ENCODE data around the gene NTSR1. TPM values are rescaled to one million over a fixed set of nuclear protein-coding genes. Genes with fewer than 3 reads are reported as not detected.

NTSR1 gene
- total and polyA plus RNA-seq, 3 experiments from 2014 or later: not detected

DNA sequence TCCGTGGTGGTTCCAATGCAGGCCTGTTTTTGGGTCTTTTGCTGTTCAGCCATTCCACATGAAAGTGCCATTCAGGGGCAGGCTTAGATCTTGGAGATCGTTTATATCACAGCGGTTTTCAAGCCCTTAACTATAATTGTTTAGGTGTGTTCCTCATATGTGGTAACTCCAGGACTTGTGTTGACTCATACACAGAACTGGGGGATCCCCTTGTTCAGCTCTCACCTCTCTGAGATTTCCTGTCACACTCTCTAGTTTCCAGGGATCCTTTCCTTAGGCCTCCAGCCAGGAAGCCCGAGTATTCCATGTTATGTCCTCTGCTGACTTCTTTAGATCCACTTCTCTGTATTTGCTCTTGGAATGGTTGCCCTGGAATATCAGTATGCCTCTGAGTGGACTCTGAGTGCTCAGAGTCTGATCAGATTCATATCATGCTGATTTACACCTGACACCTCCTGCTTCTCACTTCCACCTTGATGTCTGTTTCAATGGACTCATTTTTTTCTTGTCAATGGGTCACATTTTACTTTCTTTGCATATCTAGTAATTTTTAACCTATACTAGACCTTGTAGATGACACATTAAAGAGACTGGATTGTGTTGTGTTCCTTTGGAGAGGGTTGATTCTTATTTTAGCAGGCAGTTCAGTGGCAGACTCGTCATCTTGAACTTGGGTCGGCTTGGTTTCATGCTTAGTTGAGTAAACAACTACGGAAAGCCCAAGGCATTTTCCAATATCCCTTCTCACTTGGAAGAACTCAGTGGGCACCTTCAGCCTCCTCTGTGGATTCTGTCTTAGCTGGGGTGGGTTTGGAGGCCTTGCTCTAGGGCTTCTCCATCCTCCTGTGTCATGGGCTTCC lies 13.1 kb downstream of the NTSR1 start:
- DNase-seq: no peak
- no peaks in the 10 kb centered on the region for H3K36me3 ChIP-seq (ENCODE audit: insufficient read depth, low read length)
- Mint-ChIP-seq H3K4me3 (peak overlapping the region in 1 of 7 donors; percentile 68), H3K36me3 (peaks cover 0 to 9% (median 4%) of the 10 kb centered on the region in 3 donors), H3K4me1 (peaks cover 3 to 15% (median 8%) of the 10 kb centered on the region in 3 donors), H3K27ac (peak overlapping the region in 1 of 8 donors; percentile 35), H3K9me3 (peaks cover 11 to 30% (median 20%) of the 10 kb centered on the region in 5 donors), H3K27me3 (peaks cover 3 to 9% of the 10 kb centered on the region in 2 donors)
- H3K27me3 ChIP-seq (ENCODE audit: insufficient read depth, low read length, poor library complexity, severe bottlenecking): no peaks in the 10 kb centered on the region
- CTCF ChIA-PET: no interaction called here
- peaks cover 6% of the 10 kb centered on the region for H3K9me3 ChIP-seq (ENCODE audit: low read length)
- POLR2A ChIA-PET: no interaction called here
- H3K27ac ChIP-seq (ENCODE audit: low read depth, low read length): no peak overlapping the region
- H3K4me3 ChIP-seq (ENCODE audit: low read length): no peak overlapping the region
- H3K4me1 ChIP-seq (ENCODE audit: insufficient read depth, low read length): peaks cover 5% of the 10 kb centered on the region

DNA sequence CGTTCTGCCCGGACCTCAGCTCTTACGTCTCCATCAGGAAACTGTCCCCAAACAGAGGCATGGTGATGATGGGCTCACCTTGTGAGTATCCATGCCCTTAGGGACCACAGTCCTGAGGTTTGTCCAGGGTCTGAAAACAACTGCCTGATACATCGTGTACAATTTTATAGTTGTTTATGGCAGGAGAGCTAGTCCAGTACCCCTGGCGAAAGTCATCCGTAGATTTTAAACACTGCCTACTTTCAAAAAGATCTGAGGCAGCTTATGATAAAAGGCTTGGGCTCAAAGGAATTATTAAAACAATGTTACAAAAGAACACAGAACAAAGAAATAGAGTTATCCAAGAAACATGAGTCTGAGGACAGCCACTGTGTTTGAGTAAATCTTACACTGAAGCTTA lies 14.0 kb downstream of the NTSR1 start:
- ChIA-PET CTCF (no interaction called here), POLR2A (no interaction called here)
- Histone ChIP-seq H3K27ac (ENCODE audit: low read depth, low read length) (no peak overlapping the region), H3K4me1 (ENCODE audit: insufficient read depth, low read length) (no peaks in the 10 kb centered on the region), H3K36me3 (ENCODE audit: insufficient read depth, low read length) (no peaks in the 10 kb centered on the region), H3K9me3 (ENCODE audit: low read length) (peaks cover 6% of the 10 kb centered on the region), H3K27me3 (ENCODE audit: insufficient read depth, low read length, poor library complexity, severe bottlenecking) (no peaks in the 10 kb centered on the region), H3K4me3 (ENCODE audit: low read length) (no peak overlapping the region)
- H3K27ac Mint-ChIP-seq: no peak overlapping the region
- peaks cover under 1 to 9% (median 4%) of the 10 kb centered on the region in 3 donors for H3K4me1 Mint-ChIP-seq
- DNase-seq: no peak
- peaks cover 0 to 9% (median 4%) of the 10 kb centered on the region in 3 donors for H3K36me3 Mint-ChIP-seq
- peaks cover 11 to 30% (median 20%) of the 10 kb centered on the region in 5 donors for H3K9me3 Mint-ChIP-seq
- H3K27me3 Mint-ChIP-seq: peaks cover 3 to 9% of the 10 kb centered on the region in 2 donors
- no peak overlapping the region for H3K4me3 Mint-ChIP-seq

DNA sequence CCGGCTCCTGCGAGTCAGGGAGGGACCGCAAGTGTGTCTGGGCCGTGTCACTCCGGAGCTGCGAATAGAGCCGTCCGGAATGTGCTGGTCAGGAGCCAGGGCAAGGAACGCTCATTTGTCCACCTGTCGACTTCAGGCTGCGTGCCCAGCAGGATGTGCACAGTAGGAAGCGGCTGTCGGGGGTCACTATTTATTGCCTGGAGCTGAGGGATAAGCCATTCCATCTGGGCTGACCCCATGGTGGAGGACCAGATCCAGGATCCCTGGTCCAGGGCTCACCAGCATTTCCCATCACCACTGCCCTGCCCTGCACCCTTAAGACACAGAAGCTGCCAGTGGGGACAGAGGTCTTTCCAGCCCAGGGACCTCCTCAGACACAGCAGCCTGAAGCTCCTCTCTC lies 14.7 kb downstream of the NTSR1 start:
- ChIA-PET POLR2A (no interaction called here), CTCF (no interaction called here)
- Histone ChIP-seq H3K4me3 (ENCODE audit: low read length) (no peak overlapping the region), H3K27me3 (ENCODE audit: insufficient read depth, low read length, poor library complexity, severe bottlenecking) (no peaks in the 10 kb centered on the region), H3K27ac (ENCODE audit: low read depth, low read length) (no peak overlapping the region), H3K4me1 (ENCODE audit: insufficient read depth, low read length) (peaks cover 5% of the 10 kb centered on the region), H3K9me3 (ENCODE audit: low read length) (peaks cover 6% of the 10 kb centered on the region), H3K36me3 (ENCODE audit: insufficient read depth, low read length) (no peaks in the 10 kb centered on the region)
- peaks cover 0 to 9% (median 4%) of the 10 kb centered on the region in 3 donors for H3K36me3 Mint-ChIP-seq
- peaks cover 2 to 9% (median 7%) of the 10 kb centered on the region in 3 donors for H3K4me1 Mint-ChIP-seq
- peaks cover 11 to 30% (median 20%) of the 10 kb centered on the region in 5 donors for H3K9me3 Mint-ChIP-seq
- H3K27ac Mint-ChIP-seq: no peak overlapping the region
- peaks cover 3 to 9% of the 10 kb centered on the region in 2 donors for H3K27me3 Mint-ChIP-seq
- H3K4me3 Mint-ChIP-seq: no peak overlapping the region
- DNase-seq: peak in 1 of 5 donors; percentile 25

DNA sequence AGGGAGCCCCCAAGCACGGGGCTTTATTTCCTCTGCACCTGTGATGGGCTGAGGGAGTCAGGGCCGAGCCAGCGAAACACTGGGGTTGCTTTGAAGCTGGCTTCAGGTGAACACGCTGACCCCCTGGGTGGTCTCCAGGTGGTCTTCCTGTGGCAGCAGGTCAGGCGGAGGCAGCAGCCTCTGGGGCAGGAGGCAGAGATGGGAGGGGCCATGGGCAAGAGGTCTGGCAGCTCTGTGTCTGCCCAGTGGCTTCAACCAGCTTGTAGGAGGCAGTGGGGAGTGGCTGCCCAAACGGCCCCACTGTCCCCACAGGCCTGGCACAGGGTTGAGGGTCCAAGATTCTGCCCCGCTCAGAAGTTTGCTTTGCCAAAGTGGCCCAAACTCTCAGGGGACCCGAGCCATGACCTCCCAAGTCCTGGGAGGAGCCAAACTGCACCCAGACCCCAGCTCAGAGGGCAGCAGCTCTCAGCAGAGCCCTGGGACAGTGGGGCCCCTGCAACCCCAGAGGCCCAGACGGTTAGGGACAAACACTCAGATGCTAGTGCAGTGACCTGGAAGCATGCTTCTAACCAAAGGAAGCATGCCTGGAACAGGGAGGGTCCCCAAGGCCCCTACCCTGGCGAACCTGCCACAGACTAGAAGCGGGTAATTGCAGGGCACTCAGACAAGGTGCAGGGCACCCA lies 15.3 kb downstream of the NTSR1 start:
- no peak for DNase-seq
- Histone ChIP-seq H3K9me3 (ENCODE audit: low read length) (peaks cover 6% of the 10 kb centered on the region), H3K4me1 (ENCODE audit: insufficient read depth, low read length) (peaks cover 10% of the 10 kb centered on the region), H3K27me3 (ENCODE audit: insufficient read depth, low read length, poor library complexity, severe bottlenecking) (no peaks in the 10 kb centered on the region), H3K4me3 (ENCODE audit: low read length) (no peak overlapping the region), H3K36me3 (ENCODE audit: insufficient read depth, low read length) (no peaks in the 10 kb centered on the region), H3K27ac (ENCODE audit: low read depth, low read length) (no peak overlapping the region)
- POLR2A ChIA-PET: no interaction called here
- Mint-ChIP-seq H3K27ac (no peak overlapping the region), H3K27me3 (peaks cover 3 to 9% of the 10 kb centered on the region in 2 donors), H3K4me3 (no peak overlapping the region), H3K4me1 (peaks cover 4 to 15% (median 13%) of the 10 kb centered on the region in 3 donors), H3K36me3 (peaks cover 0 to 9% (median 4%) of the 10 kb centered on the region in 3 donors), H3K9me3 (peaks cover 11 to 30% (median 20%) of the 10 kb centered on the region in 5 donors)
- CTCF ChIA-PET: no interaction called here

DNA sequence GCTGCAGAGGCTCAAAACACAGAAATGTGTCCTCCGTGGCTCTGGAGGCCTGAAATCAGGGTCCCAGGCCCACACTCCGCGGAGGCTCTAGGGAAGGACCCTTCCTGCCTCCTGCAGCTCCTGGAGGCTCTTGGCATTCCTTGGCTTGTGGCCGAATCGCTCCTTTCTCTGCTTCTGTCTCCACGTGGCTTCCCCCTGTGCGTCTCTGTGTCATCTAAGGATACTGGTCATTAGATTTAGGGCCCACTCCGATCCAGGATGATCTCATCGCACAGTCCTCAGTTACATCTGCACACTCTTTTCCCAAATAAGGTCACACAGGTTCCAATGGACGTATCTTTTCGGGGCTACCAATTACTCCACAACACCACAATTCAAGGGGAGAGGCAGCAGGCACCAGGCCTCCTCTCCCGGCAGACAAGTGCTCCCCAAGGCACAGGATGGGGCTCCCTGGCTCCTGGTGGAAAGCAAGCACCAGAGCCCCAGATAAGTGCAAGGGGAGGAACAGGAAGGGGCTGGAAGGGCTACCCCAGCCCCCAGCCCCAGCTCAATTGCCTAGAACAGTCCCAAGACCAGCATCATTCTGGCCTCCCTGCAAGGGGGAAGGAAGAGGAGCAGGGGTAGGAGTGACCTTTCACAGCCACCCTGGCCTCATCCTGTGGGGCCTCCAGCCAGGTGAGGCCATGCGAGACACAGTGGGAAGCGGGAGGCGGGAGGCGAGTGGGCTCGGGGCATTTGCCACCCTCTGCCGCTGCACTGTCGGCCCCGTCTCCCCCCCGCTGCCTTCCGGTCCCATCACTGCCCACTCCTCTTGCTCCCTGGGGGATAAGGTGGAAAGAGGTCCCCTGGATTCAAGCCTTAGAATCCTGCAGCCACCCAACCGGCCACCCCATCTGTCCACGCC lies 16.3 kb downstream of the NTSR1 start:
- Mint-ChIP-seq H3K4me1 (peaks cover 4 to 16% (median 15%) of the 10 kb centered on the region in 3 donors), H3K9me3 (peaks cover 6 to 22% (median 20%) of the 10 kb centered on the region in 5 donors), H3K4me3 (no peak overlapping the region), H3K27me3 (peaks cover 0 to 5% of the 10 kb centered on the region in 2 donors), H3K36me3 (peaks cover 0 to 9% (median 4%) of the 10 kb centered on the region in 3 donors), H3K27ac (no peak overlapping the region)
- Histone ChIP-seq H3K36me3 (ENCODE audit: insufficient read depth, low read length) (no peaks in the 10 kb centered on the region), H3K27me3 (ENCODE audit: insufficient read depth, low read length, poor library complexity, severe bottlenecking) (no peaks in the 10 kb centered on the region), H3K4me1 (ENCODE audit: insufficient read depth, low read length) (peaks cover 12% of the 10 kb centered on the region), H3K9me3 (ENCODE audit: low read length) (peaks cover 6% of the 10 kb centered on the region), H3K27ac (ENCODE audit: low read depth, low read length) (no peak overlapping the region), H3K4me3 (ENCODE audit: low read length) (no peak overlapping the region)
- ChIA-PET POLR2A (no interaction called here), CTCF (no interaction called here)
- DNase-seq: no peak

DNA sequence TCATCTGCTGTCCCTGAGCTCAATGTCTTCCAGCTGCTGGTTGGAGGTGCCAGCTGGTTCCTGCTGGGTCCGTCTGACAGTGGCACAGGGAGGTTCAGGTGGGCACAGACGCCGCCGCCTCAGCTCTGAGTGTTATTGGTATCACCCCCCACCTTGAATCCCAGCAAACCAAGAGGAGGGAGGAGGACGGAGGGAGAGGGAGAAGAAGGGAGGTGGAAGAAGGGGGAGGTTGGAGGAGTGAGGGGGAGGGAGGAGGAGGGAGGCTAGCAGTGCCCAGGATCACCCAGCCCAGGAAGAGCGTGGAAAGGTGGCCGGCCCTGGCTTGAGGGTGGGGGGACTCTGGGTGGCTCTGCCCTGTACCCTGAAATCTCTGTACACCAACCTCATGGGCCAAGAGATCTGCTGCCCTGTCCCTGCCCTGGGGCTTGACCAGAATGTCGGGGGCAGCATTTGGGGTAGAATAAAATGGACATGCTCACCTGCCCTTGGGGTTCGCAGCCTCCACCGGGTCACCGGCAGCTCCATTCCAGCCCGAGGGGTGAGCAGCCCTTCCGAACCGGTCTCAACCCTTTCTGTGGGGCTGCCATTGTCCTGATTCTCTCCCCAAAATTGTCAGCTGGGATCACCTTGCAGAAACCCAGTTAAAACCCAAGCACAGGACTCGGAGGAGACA lies 17.1 kb downstream of the NTSR1 start:
- Mint-ChIP-seq H3K36me3 (peaks cover 0 to 9% (median 4%) of the 10 kb centered on the region in 3 donors), H3K4me3 (no peak overlapping the region), H3K9me3 (peaks cover 6 to 16% (median 14%) of the 10 kb centered on the region in 5 donors), H3K4me1 (peaks cover 4 to 16% (median 15%) of the 10 kb centered on the region in 3 donors), H3K27ac (no peak overlapping the region), H3K27me3 (peaks cover 0 to 5% of the 10 kb centered on the region in 2 donors)
- peaks cover 6% of the 10 kb centered on the region for H3K9me3 ChIP-seq (ENCODE audit: low read length)
- no peak overlapping the region for H3K4me3 ChIP-seq (ENCODE audit: low read length)
- POLR2A ChIA-PET: no interaction called here
- CTCF ChIA-PET: no interaction called here
- DNase-seq: no peak
- H3K27ac ChIP-seq (ENCODE audit: low read depth, low read length): no peak overlapping the region
- H3K4me1 ChIP-seq (ENCODE audit: insufficient read depth, low read length): peaks cover 12% of the 10 kb centered on the region
- no peaks in the 10 kb centered on the region for H3K36me3 ChIP-seq (ENCODE audit: insufficient read depth, low read length)
- no peaks in the 10 kb centered on the region for H3K27me3 ChIP-seq (ENCODE audit: insufficient read depth, low read length, poor library complexity, severe bottlenecking)

DNA sequence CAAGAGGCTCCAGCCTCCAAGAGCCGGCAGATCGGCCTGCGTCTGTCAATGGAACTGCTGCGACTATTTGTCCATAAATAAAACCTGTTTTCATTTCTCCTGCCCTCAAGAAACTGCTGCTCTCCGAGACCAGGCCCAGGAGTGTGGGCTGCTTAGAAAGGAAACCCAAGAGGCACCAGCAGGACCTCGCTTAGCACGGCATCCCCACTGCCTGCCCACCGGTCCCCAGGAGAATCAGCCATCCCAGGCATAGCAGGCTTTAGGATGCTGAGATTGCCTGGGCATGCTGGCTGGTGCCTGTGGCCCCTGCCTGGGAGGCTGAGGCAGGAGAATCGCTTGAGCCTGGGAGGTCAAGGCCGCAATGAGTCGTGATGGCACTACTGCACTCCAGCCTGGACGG lies 17.6 kb downstream of the NTSR1 start:
- CTCF ChIA-PET: no interaction called here
- peaks cover 0 to 5% of the 10 kb centered on the region in 2 donors for H3K27me3 Mint-ChIP-seq
- no peaks in the 10 kb centered on the region for H3K36me3 ChIP-seq (ENCODE audit: insufficient read depth, low read length)
- peaks cover 0 to 7% (median 4%) of the 10 kb centered on the region in 3 donors for H3K36me3 Mint-ChIP-seq
- H3K4me3 ChIP-seq (ENCODE audit: low read length): no peak overlapping the region
- DNase-seq: no peak
- peak overlapping the region in 1 of 8 donors; percentile 72 for H3K27ac Mint-ChIP-seq
- no peak overlapping the region for H3K27ac ChIP-seq (ENCODE audit: low read depth, low read length)
- peaks cover 6 to 13% (median 11%) of the 10 kb centered on the region in 5 donors for H3K9me3 Mint-ChIP-seq
- H3K4me3 Mint-ChIP-seq: no peak overlapping the region
- peaks cover 12% of the 10 kb centered on the region for H3K4me1 ChIP-seq (ENCODE audit: insufficient read depth, low read length)
- peaks cover 5% of the 10 kb centered on the region for H3K9me3 ChIP-seq (ENCODE audit: low read length)
- POLR2A ChIA-PET: no interaction called here
- no peaks in the 10 kb centered on the region for H3K27me3 ChIP-seq (ENCODE audit: insufficient read depth, low read length, poor library complexity, severe bottlenecking)
- H3K4me1 Mint-ChIP-seq: peaks cover 4 to 16% (median 15%) of the 10 kb centered on the region in 3 donors
